BLaER1 treated with 17β-estradiol and CSF1 and Interleukin-3, amounts not matched to agents 10 nM and 100 nM (cell line): ENCODE measurements around the gene ANO2.

Source experiments
- H3K27ac ChIP-seq, 11 experiments: shearing (Covaris generic); formaldehyde crosslinking; 2 replicates each; pipeline ENCODE4 v1.8.1; 2022
- H3K27me3 ChIP-seq, 11 experiments: shearing (Covaris generic); formaldehyde crosslinking; 2 replicates each; pipeline ENCODE4 v1.8.1; 2022
- H3K36me3 ChIP-seq, 11 experiments: shearing (Covaris generic); formaldehyde crosslinking; 2 replicates each; pipeline ENCODE4 v1.8.1; 2022
- H3K4me1 ChIP-seq, 10 experiments: shearing (Covaris generic); formaldehyde crosslinking; 2 replicates each; pipeline ENCODE4 v1.8.1; 2022
- H3K4me2 ChIP-seq, 11 experiments: shearing (Covaris generic); formaldehyde crosslinking; 2 replicates each; pipeline ENCODE4 v1.8.1; 2022
- H3K4me3 ChIP-seq, 10 experiments: shearing (Covaris generic); formaldehyde crosslinking; 2 replicates each; pipeline ENCODE4 v1.8.1; 2022
- H3K9ac ChIP-seq, 11 experiments: shearing (Covaris generic); formaldehyde crosslinking; 2 replicates each; pipeline ENCODE4 v1.8.1; 2022
- H3K9me3 ChIP-seq, 11 experiments: shearing (Covaris generic); formaldehyde crosslinking; replicated peaks in 1 of 11; 2 replicates each; pipeline ENCODE4 v1.8.1; 2022
- H4K20me1 ChIP-seq, 11 experiments: shearing (Covaris generic); formaldehyde crosslinking; 2 replicates each; pipeline ENCODE4 v1.8.1; 2022
- Cebpa-rat ChIP-seq, 11 experiments: shearing (Covaris generic); IDR thresholded peaks; 2 replicates each; pipeline ENCODE4 v1.8.1; 2022

ANO2 gene

GRCh38 chr12:5534426-5535199 lies 410.4 kb downstream of the ANO2 start:
- no peak overlapping the region for H3K9ac ChIP-seq
- no peak overlapping the region for H3K4me3 ChIP-seq
- peaks cover 0 to 15% (median 8%) of the 10 kb centered on the region in 11 experiments; a peak in 10 of 22 replicates for H3K27me3 ChIP-seq
- H3K36me3 ChIP-seq: no peaks in the 10 kb centered on the region
- H4K20me1 ChIP-seq: no peaks in the 10 kb centered on the region
- no peak overlapping the region for H3K27ac ChIP-seq
- TF ChIP-seq Cebpa-rat (IDR thresholded peaks at IDR 0.05): peak in 2 of 11 experiments; percentile 16 to 37; a peak in 1 of 22 replicates
- peaks cover 0 to 20% (median 0%) of the 10 kb centered on the region in 11 experiments; a peak in 4 of 22 replicates for H3K9me3 ChIP-seq
- H3K4me2 ChIP-seq: no peak overlapping the region
- H3K4me1 ChIP-seq: no peaks in the 10 kb centered on the region

GRCh38 chr12:5533368-5533767 lies 411.7 kb downstream of the ANO2 start:
- Histone ChIP-seq H3K4me2 (no peak overlapping the region), H3K36me3 (no peaks in the 10 kb centered on the region), H3K4me1 (no peaks in the 10 kb centered on the region), H3K27ac (no peak overlapping the region), H3K9me3 (peaks cover 0 to 20% (median 0%) of the 10 kb centered on the region in 11 experiments; a peak in 4 of 22 replicates), H3K4me3 (no peak overlapping the region), H4K20me1 (no peaks in the 10 kb centered on the region), H3K9ac (no peak overlapping the region), H3K27me3 (peaks cover 0 to 15% (median 8%) of the 10 kb centered on the region in 11 experiments; a peak in 10 of 22 replicates)
- no peak for TF ChIP-seq Cebpa-rat (IDR thresholded peaks at IDR 0.05)

- Histone ChIP-seq H3K27ac (no peak overlapping the region), H3K36me3 (no peaks in the 10 kb centered on the region), H3K9me3 (no peaks in the 10 kb centered on the region), H3K4me2 (no peak overlapping the region), H3K4me1 (peaks cover 0 to 6% (median 0%) of the 10 kb centered on the region in 10 experiments; a peak in 3 of 20 replicates), H3K27me3 (0 out of 22 replicates have a peak, but pooled peaks cover 0 to 3% (median 0%) of the 10 kb centered on the region in 11 experiments), H3K4me3 (no peak overlapping the region), H3K9ac (no peak overlapping the region), H4K20me1 (no peaks in the 10 kb centered on the region)
- TF ChIP-seq Cebpa-rat (IDR thresholded peaks at IDR 0.05): no peak
Measured at GRCh38 chr12:5525783-5526367, 419.2 kb downstream of the ANO2 start.

GRCh38 chr12:5524769-5525436 lies 420.2 kb downstream of the ANO2 start:
- H3K4me2 ChIP-seq: no peak overlapping the region
- no peak overlapping the region for H3K9ac ChIP-seq
- no peaks in the 10 kb centered on the region for H3K9me3 ChIP-seq
- no peaks in the 10 kb centered on the region for H4K20me1 ChIP-seq
- H3K36me3 ChIP-seq: no peaks in the 10 kb centered on the region
- no peak overlapping the region for H3K4me3 ChIP-seq
- no peaks in the 10 kb centered on the region for H3K27me3 ChIP-seq
- H3K4me1 ChIP-seq: peaks cover 0 to 6% (median 0%) of the 10 kb centered on the region in 10 experiments; a peak in 3 of 20 replicates
- no peak for TF ChIP-seq Cebpa-rat (IDR thresholded peaks at IDR 0.05)
- no peak overlapping the region for H3K27ac ChIP-seq

- no peak overlapping the region for H3K4me2 ChIP-seq
- H3K9ac ChIP-seq: no peak overlapping the region
- H3K4me1 ChIP-seq: peaks cover 0 to 6% (median 0%) of the 10 kb centered on the region in 10 experiments; a peak in 3 of 20 replicates
- H3K4me3 ChIP-seq: no peak overlapping the region
- no peak for TF ChIP-seq Cebpa-rat (IDR thresholded peaks at IDR 0.05)
- H3K9me3 ChIP-seq: no peaks in the 10 kb centered on the region
- H3K27ac ChIP-seq: no peak overlapping the region
- H3K36me3 ChIP-seq: no peaks in the 10 kb centered on the region
- no peaks in the 10 kb centered on the region for H4K20me1 ChIP-seq
- H3K27me3 ChIP-seq: no peaks in the 10 kb centered on the region
Measured at GRCh38 chr12:5524116-5524768, 420.8 kb downstream of the ANO2 start.

GRCh38 chr12:5523396-5524115 lies 421.5 kb downstream of the ANO2 start:
- no peak overlapping the region for H3K4me3 ChIP-seq
- TF ChIP-seq Cebpa-rat (IDR thresholded peaks at IDR 0.05): no peak
- peaks cover 0 to 6% (median 0%) of the 10 kb centered on the region in 10 experiments; a peak in 3 of 20 replicates for H3K4me1 ChIP-seq
- H3K9ac ChIP-seq: no peak overlapping the region
- H3K27ac ChIP-seq: no peak overlapping the region
- no peaks in the 10 kb centered on the region for H4K20me1 ChIP-seq
- no peaks in the 10 kb centered on the region for H3K36me3 ChIP-seq
- no peak overlapping the region for H3K4me2 ChIP-seq
- H3K27me3 ChIP-seq: no peaks in the 10 kb centered on the region
- H3K9me3 ChIP-seq: no peaks in the 10 kb centered on the region

GRCh38 chr12:5522432-5523335 lies 422.4 kb downstream of the ANO2 start:
- H3K9ac ChIP-seq: no peak overlapping the region
- H3K27ac ChIP-seq: no peak overlapping the region
- H4K20me1 ChIP-seq: no peaks in the 10 kb centered on the region
- peaks cover 0 to 6% (median 0%) of the 10 kb centered on the region in 10 experiments; a peak in 3 of 20 replicates for H3K4me1 ChIP-seq
- no peaks in the 10 kb centered on the region for H3K36me3 ChIP-seq
- no peaks in the 10 kb centered on the region for H3K9me3 ChIP-seq
- H3K4me3 ChIP-seq: no peak overlapping the region
- H3K4me2 ChIP-seq: peak overlapping the region in 1 of 11 experiments; percentile 12; a peak in 1 of 22 replicates
- H3K27me3 ChIP-seq: no peaks in the 10 kb centered on the region
- TF ChIP-seq Cebpa-rat (IDR thresholded peaks at IDR 0.05): no peak
